Spleen (tissue), 7 donors: ENCODE data around the gene CCDC89.

ENCODE experiments used
- POLR2A ChIP-seq, 3 donors: fragments of 450-650 bp; IDR thresholded peaks; one replicate each; pipeline ENCODE4 v1.5.1; 2017; ENCODE audit warnings: antibody characterized with exemption in 3 of 3, mild to moderate bottlenecking in 1 of 3
- POLR2AphosphoS5 ChIP-seq, 3 donors: sonication (generic); formaldehyde crosslinking; IDR thresholded peaks; one replicate each; pipeline ENCODE4 v1.5.1; 2017; ENCODE audit warnings: antibody characterized with exemption in 3 of 3
- TF ChIP-seq, protein P1 (sequence below), 11 experiments: fragments of 200-600 bp in 7 of 11; fragments of 450-650 bp in 4 of 11; sonication (generic) in 4 of 11; IDR thresholded peaks in 8 of 11; conservative IDR thresholded peaks in 3 of 11; 1 replicate in 7 of 11; 2 replicates in 4 of 11; pipeline versions ENCODE4 v1.4.0 to v1.8.0; 2016 to 2021; ENCODE audit warnings: antibody characterized with exemption in 11 of 11, inconsistent platforms in 4 of 11, mild to moderate bottlenecking in 1 of 11
- donor health status: DM: no; HTN: no; CAD: no; lungs with moderate emphysema.
- donor health status: DM: no; HTN: no; CAD: no.
- donor health status: DM: no; HTN: no; CAD: no.

DNA sequence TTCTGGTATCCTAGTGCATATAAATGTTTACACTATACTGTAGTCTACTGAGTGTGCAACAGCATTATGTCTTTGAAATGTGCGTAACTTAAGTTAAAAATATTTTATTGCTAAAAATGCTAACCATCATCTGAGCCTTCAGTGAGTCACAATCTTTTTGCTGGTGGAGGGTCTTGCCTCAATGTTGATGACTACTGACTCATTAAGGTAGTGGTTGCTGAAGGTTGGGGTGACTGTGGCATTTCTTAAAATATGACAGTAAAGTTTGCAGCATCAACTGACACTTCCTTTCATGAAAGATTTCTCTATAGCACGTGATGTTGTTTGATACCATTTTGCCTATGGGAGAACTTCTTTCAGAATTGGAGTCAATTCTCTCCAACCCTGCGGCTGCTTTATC is 12.6 kb downstream of the CCDC89 start:
- TF ChIP-seq POLR2A (IDR thresholded peaks at IDR 0.05) (no peak), POLR2AphosphoS5 (IDR thresholded peaks at IDR 0.05) (no peak)
- TF ChIP-seq, protein P1, sequence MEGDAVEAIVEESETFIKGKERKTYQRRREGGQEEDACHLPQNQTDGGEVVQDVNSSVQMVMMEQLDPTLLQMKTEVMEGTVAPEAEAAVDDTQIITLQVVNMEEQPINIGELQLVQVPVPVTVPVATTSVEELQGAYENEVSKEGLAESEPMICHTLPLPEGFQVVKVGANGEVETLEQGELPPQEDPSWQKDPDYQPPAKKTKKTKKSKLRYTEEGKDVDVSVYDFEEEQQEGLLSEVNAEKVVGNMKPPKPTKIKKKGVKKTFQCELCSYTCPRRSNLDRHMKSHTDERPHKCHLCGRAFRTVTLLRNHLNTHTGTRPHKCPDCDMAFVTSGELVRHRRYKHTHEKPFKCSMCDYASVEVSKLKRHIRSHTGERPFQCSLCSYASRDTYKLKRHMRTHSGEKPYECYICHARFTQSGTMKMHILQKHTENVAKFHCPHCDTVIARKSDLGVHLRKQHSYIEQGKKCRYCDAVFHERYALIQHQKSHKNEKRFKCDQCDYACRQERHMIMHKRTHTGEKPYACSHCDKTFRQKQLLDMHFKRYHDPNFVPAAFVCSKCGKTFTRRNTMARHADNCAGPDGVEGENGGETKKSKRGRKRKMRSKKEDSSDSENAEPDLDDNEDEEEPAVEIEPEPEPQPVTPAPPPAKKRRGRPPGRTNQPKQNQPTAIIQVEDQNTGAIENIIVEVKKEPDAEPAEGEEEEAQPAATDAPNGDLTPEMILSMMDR (IDR thresholded peaks at IDR 0.05 in 8 of 11, conservative IDR thresholded peaks at IDR 0.05 in 3 of 11), result no peak
